ENCODE data around the gene CRADD. TPM values are rescaled to one million over a fixed set of nuclear protein-coding genes. Genes with fewer than 3 reads are reported as not detected.

CRADD gene
- total and polyA plus RNA-seq, 2 of the 4 experiments (the other 2 are of a cell fraction): 11.1 to 14.0 TPM

GRCh38 chr12:93753838-93754429 lies 76.8 kb downstream of the CRADD start:
- intact Hi-C loops (cut with micrococcal nuclease): no loop called here
- DNase-seq (no peak), ATAC-seq (ENCODE audit: low read depth) (no peak)
- peaks cover 4% of the 10 kb centered on the region for H4K20me1 ChIP-seq (ENCODE audit: insufficient read depth, low read length)
- peaks cover 10% of the 10 kb centered on the region for H3K9me3 ChIP-seq (ENCODE audit: control insufficient read depth, insufficient read depth, low read length)
- H2BK5ac ChIP-seq (ENCODE audit: low read depth, low read length, poor library complexity, severe bottlenecking): no peak overlapping the region
- POLR2A ChIA-PET (ENCODE audit: unreplicated experiment): no interaction called here
- H2BK15ac ChIP-seq (ENCODE audit: low read depth, low read length): no peak overlapping the region
- H3K79me1 ChIP-seq (ENCODE audit: low read depth in 1 of 2, low read length in 2 of 2): no peaks in the 10 kb centered on the region; a peak in 1 of 4 replicates
- H3K9ac ChIP-seq (ENCODE audit: low read depth, low read length): no peak overlapping the region
- no peak overlapping the region for H4K91ac ChIP-seq (ENCODE audit: insufficient read depth, low read depth, low read length)
- H2BK120ac ChIP-seq (ENCODE audit: low read depth, low read length): no peak overlapping the region
- H3K4me2 ChIP-seq (ENCODE audit: low read depth, low read length): no peak overlapping the region
- no peak overlapping the region for H3K4ac ChIP-seq (ENCODE audit: low read depth, low read length)
- H3K18ac ChIP-seq (ENCODE audit: low read depth, low read length): no peak overlapping the region
- no peaks in the 10 kb centered on the region for H3K36me3 ChIP-seq (ENCODE audit: control insufficient read depth, insufficient read depth, low read length)
- no peak overlapping the region for H3K56ac ChIP-seq (ENCODE audit: extremely low read depth, insufficient read depth, low read length)
- H3K9me1 ChIP-seq (ENCODE audit: insufficient read depth, low read length): 0 out of 2 replicates have a peak, but pooled peaks cover 5% of the 10 kb centered on the region
- no peak overlapping the region for H4K5ac ChIP-seq (ENCODE audit: low read depth, low read length)
- WGBS, 2 experiments (ENCODE audit: extremely low coverage in 2 of 2, insufficient read length in 1 of 2): 78% methylated on average over 3 of the region's 3 CpGs; no CpG with 5 or more reads in 1 of the 2 experiments
- CTCF ChIA-PET: interaction anchor here (0.6 kb wide), 1 partner anchor 251 kb away, joined by 5 read pairs; no protein-coding TSS in a partner anchor
- H2AFZ ChIP-seq (replicated peaks; ENCODE audit: low read length, poor library complexity): no peak overlapping the region
- no peaks in the 10 kb centered on the region; the same call in 1 of the 2 replicates for H3K27me3 ChIP-seq (ENCODE audit: control insufficient read depth, insufficient read depth, low read length)
- no peak overlapping the region for H2AK9ac ChIP-seq (replicated peaks; ENCODE audit: low read depth, low read length, poor library complexity)
- H2AK5ac ChIP-seq (ENCODE audit: low read depth, low read length): peak overlapping the region; percentile 28; the same call in 1 of the 2 replicates
- no peak overlapping the region for H3K14ac ChIP-seq (replicated peaks; ENCODE audit: low read depth, low read length)
- no peak overlapping the region for H3K23ac ChIP-seq (ENCODE audit: low read depth, low read length)
- no peak overlapping the region for H4K8ac ChIP-seq (ENCODE audit: low read depth in 2 of 2, low read length in 2 of 2)
- TF ChIP-seq RCOR1 (IDR thresholded peaks at IDR 0.05; ENCODE audit: insufficient replicate concordance, low read length) (no peak), CEBPB (IDR thresholded peaks at IDR 0.05; ENCODE audit: low read depth, low read length) (no peak), RFX5 (IDR thresholded peaks at IDR 0.05; ENCODE audit: low read depth, low read length) (no peak), MAZ (IDR thresholded peaks at IDR 0.05; ENCODE audit: borderline replicate concordance, low read depth, low read length) (no peak), BHLHE40 (IDR thresholded peaks at IDR 0.05; ENCODE audit: low read depth, low read length) (no peak), POLR2A (IDR thresholded peaks at IDR 0.05; ENCODE audit: low read depth, low read length) (no peak), MAFK (IDR thresholded peaks at IDR 0.05; ENCODE audit: low read depth, low read length) (no peak), MXI1 (IDR thresholded peaks at IDR 0.05; ENCODE audit: borderline replicate concordance, low read depth, low read length) (no peak), FOS (IDR thresholded peaks at IDR 0.05; ENCODE audit: low read depth, low read length) (no peak), SMC3 (IDR thresholded peaks at IDR 0.05; ENCODE audit: low read depth, low read length) (no peak), CHD1 (IDR thresholded peaks at IDR 0.05; ENCODE audit: low read depth, low read length) (no peak), USF2 (IDR thresholded peaks at IDR 0.05; ENCODE audit: low read depth, low read length) (no peak), NFE2L2 (IDR thresholded peaks at IDR 0.05; ENCODE audit: low read depth, low read length) (no peak), CTCF (conservative IDR thresholded peaks at IDR 0.05; ENCODE audit: low read depth, low read length) (no peak), ELK1 (IDR thresholded peaks at IDR 0.05; ENCODE audit: borderline replicate concordance, low read depth, low read length) (no peak), RAD21 (IDR thresholded peaks at IDR 0.05; ENCODE audit: low read length) (no peak)
- in situ Hi-C loops (cut with MboI; ENCODE audit: low sequenced_read_pairs): loop anchor here (10.0 kb wide), 1 partner anchor 249 kb away; no protein-coding TSS in a partner anchor
- peaks cover 12% of the 10 kb centered on the region for H3K4me1 ChIP-seq (ENCODE audit: control insufficient read depth, insufficient read depth, low read length)
- no peak overlapping the region for H2BK20ac ChIP-seq (ENCODE audit: low read depth, low read length)
- no peak overlapping the region for H3K4me3 ChIP-seq (ENCODE audit: insufficient read depth, low read depth, low read length)
- H3K27ac ChIP-seq (ENCODE audit: insufficient read depth, low read length): no peak overlapping the region
- BruUV-seq (replicated peaks): no TSS peak
- dilution Hi-C loops (cut with HindIII; ENCODE audit: low sequenced_read_pairs, unreplicated experiment): no loop called here

All from IMR-90 (cell line).